Hematopoietic multipotent progenitor cell treated with erythropoietin and hydrocortisone succinate and interleukin-3 and kit ligand, for 4 days (in vitro differentiated cells): ENCODE measurements around the gene MDGA2.
"Not testable (repeated sequence)": the region's sequence is repeated elsewhere in the genome, so short reads cannot be mapped to it uniquely, and the experiment has no call there.

Experiments
- DNase-seq: peaks from one replicate; pipeline ENCODE4 v3.0.0-alpha.2; 2015

MDGA2 gene

GRCh38 chr14:47302121-47302520, 373.3 kb downstream of the MDGA2 start:
- no peak for DNase-seq

GRCh38 chr14:47300796-47301195, 374.6 kb downstream of the MDGA2 start:
- no peak for DNase-seq

DNA sequence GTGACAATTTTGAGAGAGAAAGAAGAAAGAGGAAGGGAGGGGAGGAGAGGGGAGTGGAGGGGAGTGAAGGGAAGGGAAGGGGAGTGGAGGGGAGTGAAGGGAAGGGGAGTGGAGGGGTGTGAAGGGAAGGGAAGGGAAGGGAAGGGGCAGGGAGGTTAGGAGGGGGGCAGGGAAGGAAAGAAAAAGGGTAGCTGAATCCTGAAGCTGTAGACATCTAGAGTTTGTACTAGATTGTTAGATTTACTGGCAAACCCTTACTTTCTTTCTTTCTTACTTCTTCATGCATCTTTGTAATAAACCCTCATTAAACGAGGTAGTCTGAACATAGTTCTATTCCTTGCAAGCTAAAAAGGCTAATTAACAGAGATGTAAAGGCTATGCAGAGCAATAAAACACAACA, 378.0 kb downstream of the MDGA2 start:
- DNase-seq, result no peak

GRCh38 chr14:47284283-47284682, 391.1 kb downstream of the MDGA2 start:
- no peak for DNase-seq

DNA sequence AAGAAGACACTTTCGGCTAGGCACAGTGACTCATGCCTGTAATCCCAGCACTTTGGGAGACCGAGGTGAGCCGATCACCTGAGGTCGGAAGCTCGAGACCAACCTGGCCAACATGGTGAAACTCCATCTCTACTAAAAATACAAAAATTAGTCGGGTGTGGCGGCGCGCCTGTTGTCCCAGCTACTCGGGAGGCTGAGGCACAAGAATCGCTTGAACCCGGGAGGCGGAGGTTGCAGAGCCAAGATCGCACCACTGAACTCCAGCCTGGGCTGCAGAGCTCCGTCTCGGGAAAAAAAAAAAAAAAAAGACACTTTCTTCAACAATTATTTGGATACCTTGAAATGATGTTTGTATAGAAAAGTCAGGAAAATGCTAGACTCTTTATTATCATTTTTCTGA, 393.6 kb downstream of the MDGA2 start:
- DNase-seq, result not testable (repeated sequence)

DNA sequence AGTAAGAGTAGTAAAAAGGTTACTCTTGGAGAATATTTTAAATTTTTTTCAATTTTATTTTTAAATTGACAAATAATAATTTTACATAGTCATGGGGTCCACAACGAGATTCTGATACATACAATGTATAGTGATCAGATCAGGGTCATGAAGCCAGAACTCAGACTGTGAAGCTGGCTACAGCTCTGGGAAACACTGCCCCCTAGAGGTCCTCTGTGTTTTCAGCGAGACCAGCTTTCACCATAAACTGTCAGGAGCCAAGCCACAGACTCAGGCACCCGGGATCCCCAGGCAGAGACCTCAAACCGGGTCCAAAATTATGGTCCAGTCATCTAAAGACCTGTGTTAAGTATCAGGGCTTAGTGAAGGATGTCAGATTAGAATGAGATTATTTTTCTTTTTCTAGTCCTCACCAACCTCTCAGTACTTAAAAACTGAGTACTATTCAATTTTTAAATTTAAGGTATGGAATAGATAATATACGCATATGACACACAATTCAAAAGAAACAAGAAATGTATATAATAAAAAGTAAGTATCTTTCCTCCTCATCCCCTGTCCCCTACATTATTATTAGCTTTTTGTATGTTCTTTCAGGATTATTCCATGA, 397.1 kb downstream of the MDGA2 start:
- DNase-seq, result peak; percentile 81

DNA sequence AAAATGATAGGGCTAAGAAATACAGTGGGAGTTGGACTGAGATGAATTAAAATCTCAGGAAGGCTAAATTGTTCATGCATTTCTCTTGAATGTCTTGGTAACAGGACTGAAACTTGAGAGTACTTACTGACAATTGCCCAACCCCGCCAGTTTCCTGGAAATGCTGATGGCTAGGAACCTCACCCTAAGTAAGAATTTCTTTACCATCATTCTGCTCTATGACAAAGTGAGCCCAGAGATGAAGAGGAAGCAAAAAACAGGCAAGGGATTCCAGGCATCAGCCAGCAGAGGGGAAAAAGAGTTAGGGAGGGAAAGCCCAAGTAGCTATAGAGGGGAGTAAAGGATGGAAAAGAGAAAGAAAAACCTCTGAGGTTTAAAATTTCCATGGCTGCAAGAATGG, 397.7 kb downstream of the MDGA2 start:
- peak; percentile 8 for DNase-seq

DNA sequence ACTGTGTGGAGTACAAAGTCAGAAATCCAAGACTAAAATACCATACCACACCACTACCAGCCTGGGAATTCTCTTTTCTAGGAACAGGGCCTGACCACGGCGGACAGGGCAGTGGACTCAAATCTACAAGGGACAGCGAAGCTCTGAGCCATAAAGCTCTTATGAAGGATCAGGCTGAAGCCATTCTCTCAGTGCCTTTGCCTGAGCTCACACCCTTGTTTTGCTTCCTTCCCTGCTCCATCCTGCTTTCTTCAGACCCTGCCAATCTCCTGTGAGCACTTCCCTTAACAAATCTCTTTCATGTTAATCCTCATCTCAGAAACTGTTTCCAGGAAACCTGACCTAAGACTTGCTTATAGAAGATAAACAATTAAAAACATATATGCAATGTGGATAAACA, 398.5 kb downstream of the MDGA2 start:
- DNase-seq, result no peak

GRCh38 chr14:47273939-47274338, 401.5 kb downstream of the MDGA2 start:
- DNase-seq, result no peak

DNA sequence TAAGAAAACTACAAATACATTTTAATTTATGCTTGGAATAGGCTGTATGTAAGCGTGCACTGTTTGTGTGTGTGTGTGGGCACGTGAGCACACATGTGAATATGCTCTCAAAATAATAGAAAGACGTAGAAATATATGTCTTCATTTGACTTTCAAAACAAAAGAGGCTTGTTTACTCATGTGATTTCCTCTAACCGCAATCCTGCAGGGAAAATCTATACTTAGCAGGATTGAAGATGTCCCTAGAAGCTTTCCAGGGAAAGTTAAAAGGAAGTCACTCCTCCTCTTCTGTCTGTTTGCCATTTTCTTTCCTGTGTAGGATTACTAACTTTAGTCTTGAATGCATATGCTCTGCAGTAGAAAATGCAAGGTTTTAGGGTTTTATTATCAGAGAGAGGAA, 404.7 kb downstream of the MDGA2 start:
- no peak for DNase-seq

DNA sequence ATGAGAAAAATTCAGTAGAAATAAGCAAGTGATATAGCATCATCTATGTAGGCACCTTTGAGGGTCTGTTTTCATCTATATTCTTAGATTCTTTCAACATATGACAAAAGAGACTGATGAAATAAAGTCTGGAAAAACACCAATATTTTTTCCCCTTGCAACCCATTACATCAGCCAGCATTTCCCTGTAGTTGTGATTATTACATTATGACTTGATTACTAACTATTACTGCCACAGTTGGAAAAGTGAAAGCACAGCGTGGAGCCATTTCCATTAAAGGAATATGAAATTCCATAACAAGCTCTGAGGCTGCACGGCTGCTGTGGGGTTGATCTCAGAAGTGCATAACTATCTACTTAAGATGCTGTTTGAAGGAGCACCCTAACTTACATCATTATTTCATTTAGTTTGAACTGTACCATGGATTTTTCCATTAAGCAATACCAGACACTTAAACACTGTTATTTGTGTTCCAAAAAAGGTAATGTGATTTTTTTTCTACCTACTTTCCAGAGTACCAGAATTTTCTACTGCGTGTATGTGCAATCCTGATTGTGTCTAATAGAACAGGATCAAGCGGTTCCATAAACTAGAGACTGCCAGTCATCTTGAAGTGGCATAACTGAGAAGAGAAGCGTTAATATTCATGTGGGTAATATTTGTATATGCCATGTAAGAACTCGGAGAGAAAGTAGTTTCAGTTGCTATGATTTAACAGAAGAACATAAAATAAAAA, 405.5 kb downstream of the MDGA2 start:
- DNase-seq, result no peak

GRCh38 chr14:47264842-47265241, 410.6 kb downstream of the MDGA2 start:
- DNase-seq, result no peak

DNA sequence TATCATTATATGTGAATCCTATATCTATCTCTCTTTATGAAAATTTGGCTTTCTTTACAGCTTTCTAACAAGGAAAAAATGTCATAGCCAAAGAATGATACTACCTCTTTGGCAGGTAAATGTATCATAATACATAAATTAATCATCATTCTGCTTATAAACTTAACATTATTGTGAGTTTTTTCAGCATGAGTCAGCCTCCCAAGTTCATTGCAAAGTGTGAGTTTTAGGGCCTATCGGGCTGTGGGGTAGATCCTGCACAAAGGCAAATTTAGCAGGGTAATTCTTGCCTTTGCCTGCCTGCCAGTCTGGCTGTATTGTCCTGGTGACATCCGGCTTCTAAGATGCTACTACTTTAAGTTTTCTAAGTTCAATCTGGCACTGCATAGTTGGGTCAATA, 412.6 kb downstream of the MDGA2 start:
- no peak for DNase-seq

DNA sequence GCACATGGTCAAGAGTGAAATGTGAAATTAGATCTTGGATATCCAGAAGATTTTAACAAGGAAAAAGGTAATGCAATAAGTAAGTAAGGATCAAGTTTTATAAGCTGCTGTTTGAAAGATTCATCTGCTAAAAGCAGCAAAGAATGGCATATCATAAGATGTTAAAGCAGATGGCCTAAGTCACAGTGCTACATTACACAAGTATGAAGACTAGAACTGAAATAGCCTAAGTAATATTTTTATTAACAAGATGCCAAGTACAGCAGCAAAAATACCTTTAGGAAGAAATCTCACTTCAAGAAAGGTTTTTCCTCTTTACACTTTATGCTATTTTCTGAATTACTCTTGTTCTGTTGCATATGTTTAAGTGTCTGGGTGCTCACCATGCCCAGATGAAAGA, 414.1 kb downstream of the MDGA2 start:
- no peak for DNase-seq

- no peak for DNase-seq
These were observed 415.6 kb downstream of the MDGA2 start for GRCh38 chr14:47259796-47260195.

GRCh38 chr14:47257013-47257412, 418.4 kb downstream of the MDGA2 start:
- DNase-seq, result no peak

GRCh38 chr14:47252802-47253201, 422.6 kb downstream of the MDGA2 start:
- peak; percentile 62 for DNase-seq

DNA sequence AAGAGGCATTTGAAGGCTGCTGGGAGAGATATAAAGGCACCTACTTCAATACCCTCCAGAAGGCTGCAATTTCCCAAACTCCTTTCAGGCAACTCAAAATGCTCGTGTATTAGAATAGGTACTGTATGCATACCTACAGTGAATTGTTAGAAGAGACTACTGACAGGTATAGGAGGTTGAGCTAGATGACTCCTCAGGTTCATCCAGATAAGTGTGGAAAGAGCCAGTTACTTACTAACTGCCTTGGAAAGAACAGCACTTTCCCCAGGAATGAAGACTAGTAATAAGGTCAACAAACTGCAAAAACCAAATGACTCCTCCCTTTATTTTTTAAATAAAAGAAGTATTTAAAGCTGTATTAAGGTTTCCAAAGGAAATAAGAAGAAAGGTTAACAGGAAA, 429.0 kb downstream of the MDGA2 start:
- no peak for DNase-seq

DNA sequence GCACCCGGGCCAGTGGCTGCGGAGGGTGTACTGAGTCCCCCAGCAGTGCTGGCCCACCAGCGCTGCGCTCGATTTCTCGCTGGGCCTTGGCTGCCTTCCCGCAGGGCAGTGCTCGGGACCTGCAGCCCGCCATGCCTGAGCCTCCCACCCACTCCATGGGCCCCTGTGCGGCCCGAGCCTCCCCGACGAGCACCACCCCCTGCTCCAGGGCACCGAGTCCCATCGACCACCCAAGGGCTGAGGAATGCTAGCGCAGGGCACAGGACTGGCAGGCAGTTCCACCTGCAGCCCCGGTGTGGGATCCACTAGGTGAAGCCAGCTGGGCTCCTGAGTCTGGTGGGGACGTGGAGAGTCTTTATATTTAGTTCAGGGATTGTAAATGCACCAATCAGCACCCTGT, 432.8 kb downstream of the MDGA2 start:
- not testable (repeated sequence) for DNase-seq

GRCh38 chr14:47240748-47241437, 434.5 kb downstream of the MDGA2 start:
- DNase-seq, result no peak

GRCh38 chr14:47235619-47236018, 439.8 kb downstream of the MDGA2 start:
- DNase-seq, result no peak

DNA sequence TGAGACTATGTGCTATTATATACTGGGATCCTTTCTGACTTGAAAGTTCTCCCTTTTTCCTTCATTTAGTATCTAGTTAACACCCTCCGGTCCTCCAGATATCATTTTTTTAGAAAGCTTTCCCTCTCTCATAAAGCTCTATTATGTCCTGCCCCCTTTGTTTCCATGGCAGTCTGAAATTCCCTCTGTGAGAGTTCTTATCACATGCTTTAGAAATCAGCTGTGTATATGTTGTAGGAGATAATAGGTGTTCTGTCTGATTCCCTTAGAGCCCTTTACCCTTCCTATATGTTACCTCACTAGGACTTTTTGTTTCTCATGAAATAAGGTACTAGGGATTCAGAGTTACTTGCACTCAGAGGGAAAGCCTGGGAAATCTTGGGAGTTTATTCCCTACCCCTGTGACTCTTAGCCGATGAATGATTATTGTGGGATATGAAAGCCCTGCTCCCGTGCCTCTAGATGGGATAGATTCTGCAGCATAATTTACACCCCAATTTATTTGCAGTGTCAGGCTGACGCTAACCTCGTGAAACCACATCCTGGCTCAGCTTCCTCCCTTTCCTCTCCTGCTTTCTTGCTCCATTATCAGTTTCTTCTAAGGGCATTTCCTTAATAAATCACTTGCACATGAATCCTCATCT, 448.4 kb downstream of the MDGA2 start:
- peak; percentile 79 for DNase-seq

GRCh38 chr14:47223656-47224055, 451.7 kb downstream of the MDGA2 start:
- DNase-seq, result peak; percentile 14

- DNase-seq, result peak; percentile 57
These were observed 455.3 kb downstream of the MDGA2 start for GRCh38 chr14:47220096-47220495.
